Measurements from ENCODE around the gene SAA2.

Gene SAA2

GRCh38 chr11:18196532-18196931, 51.9 kb downstream of the SAA2 start:
- H3K4me2 ChIP-seq (ENCODE audit: insufficient read depth, low read length): no peak overlapping the region
- no peaks in the 10 kb centered on the region for H3K9me3 ChIP-seq (ENCODE audit: insufficient read depth, low read length, severe bottlenecking)
- H4K20me1 ChIP-seq (ENCODE audit: insufficient read depth, low read length): no peaks in the 10 kb centered on the region
- TF ChIP-seq EZH2 (IDR thresholded peaks at IDR 0.05; ENCODE audit: borderline replicate concordance, low read depth, low read length, severe bottlenecking): no peak
- no peak for TF ChIP-seq CTCF (IDR thresholded peaks at IDR 0.05; ENCODE audit: borderline replicate concordance, extremely low read depth, low read length, poor library complexity, severe bottlenecking)
- H3K9ac ChIP-seq (ENCODE audit: low read depth, low read length): no peak overlapping the region
- no peak overlapping the region for H3K27ac ChIP-seq (ENCODE audit: low read length)
- H3K36me3 ChIP-seq (ENCODE audit: insufficient read depth, low read length): no peaks in the 10 kb centered on the region
- H2AFZ ChIP-seq (ENCODE audit: low read depth, low read length): no peak overlapping the region
- no peaks in the 10 kb centered on the region for H3K79me2 ChIP-seq (ENCODE audit: insufficient read depth, low read length)
- no peak overlapping the region for H3K4me3 ChIP-seq (ENCODE audit: low read depth in 1 of 2, low read length in 2 of 2)
- no peaks in the 10 kb centered on the region for H3K4me1 ChIP-seq (ENCODE audit: insufficient read depth, low read length)
- ATAC-seq (ENCODE audit: insufficient read depth, low read depth) (no peak), DNase-seq (no peak)
- peaks cover 14% of the 10 kb centered on the region for H3K27me3 ChIP-seq (ENCODE audit: insufficient read depth, low read length, poor library complexity)

All from DND-41 (cell line).